SK-MEL-5 (cell line): Measurements from ENCODE around the gene VASN. TPM values are rescaled to one million over a fixed set of nuclear protein-coding genes. Genes with fewer than 3 reads are reported as not detected.

Experiments used
- DNase-seq: peaks from one replicate; pipeline ENCODE4 v3.0.0-alpha.2; 2016; ENCODE audit warnings: low read depth, low spot score
- in situ Hi-C: cut with HindIII; loops from 2 replicates; pipeline ENCODE4 v1.10.0; 2016; ENCODE audit warnings: low sequenced_read_pairs, high pct_unique_total_duplicates, low pct_unique_long_range_greater_than_20kb
- total RNA-seq: library from RNA; depleted of rRNA; stranded (reverse); fragments of >200 nt; shearing (Covaris generic); gene quantifications from 2 replicates; pipeline ENCODE4 v1.2.3, GENCODE V29; 2014

VASN gene
- total RNA-seq, 1 experiment from 2014 or later, result 0.03 TPM

DNA sequence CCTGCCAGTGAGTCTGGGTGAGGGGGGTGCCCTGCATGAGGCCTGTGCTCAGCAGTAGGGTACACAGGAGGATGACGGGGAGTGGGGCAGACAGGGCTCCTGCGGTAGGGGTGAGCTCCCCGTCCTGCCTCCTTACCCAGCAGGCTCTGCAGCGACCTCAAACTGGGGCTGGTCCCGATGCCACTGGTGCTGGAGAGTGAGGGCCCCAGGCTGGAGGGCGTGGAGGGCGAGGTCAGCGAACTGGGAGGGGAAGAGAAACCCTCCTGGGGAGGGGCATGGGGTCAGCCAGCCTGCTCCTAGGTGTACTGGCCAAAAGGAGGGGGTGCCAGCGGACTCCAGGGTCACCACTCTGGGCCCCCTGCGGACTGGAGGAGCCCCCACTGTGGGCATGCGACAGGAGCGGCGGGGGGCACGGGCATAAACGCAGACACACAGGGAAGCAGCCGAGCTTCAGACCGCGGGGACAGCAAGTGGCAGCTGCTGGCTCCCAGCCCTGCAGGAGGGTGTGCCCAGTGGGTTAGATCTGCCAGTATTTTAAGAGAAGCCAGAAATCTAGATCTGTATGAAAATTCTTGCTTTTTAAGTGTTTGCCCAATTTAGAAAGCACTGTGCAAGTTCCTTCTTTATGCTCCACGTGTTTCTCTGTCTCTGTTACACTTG lies 9.0 kb upstream of the VASN start:
- DNase-seq, result no peak
- in situ Hi-C loops, result no loop called here

- DNase-seq, result no peak
- in situ Hi-C loops, result no loop called here
These were observed 7.2 kb upstream of the VASN start for GRCh38 chr16:4364196-4365013.

GRCh38 chr16:4365014-4365406 lies 6.6 kb upstream of the VASN start:
- no peak for DNase-seq
- in situ Hi-C loops, result no loop called here

- DNase-seq, result no peak
- in situ Hi-C loops, result no loop called here
These were observed 6.0 kb upstream of the VASN start for GRCh38 chr16:4365615-4366014.

- no peak for DNase-seq
- in situ Hi-C loops, result no loop called here
These were observed 5.6 kb upstream of the VASN start for GRCh38 chr16:4366016-4366415.

GRCh38 chr16:4367393-4367856 lies 4.2 kb upstream of the VASN start:
- in situ Hi-C loops, result no loop called here

GRCh38 chr16:4369007-4369733 lies 2.5 kb upstream of the VASN start:
- no peak for DNase-seq
- in situ Hi-C loops, result no loop called here

More at GRCh38 chr16:4367393-4367856, 4.2 kb upstream of the VASN start:
- no peak for DNase-seq

DNA sequence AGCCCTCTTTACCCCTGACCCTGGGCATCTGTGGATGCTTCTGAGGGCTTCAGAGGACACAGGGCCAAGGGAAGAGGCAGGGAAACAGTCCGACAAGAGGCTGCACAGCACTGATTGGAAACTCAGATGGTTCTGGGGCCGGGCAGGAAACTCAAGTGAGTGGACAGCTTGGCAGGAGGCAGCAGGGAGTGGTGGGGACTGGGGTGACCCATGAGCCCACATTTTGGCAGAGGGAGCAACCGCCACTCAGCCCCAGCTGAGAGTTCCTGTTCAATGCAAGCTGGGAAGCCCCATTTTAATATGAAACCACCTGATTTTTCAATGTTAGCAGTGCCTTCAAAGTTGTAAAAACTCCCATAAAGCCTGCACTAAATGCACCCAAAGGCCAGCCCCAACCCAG lies 1.5 kb upstream of the VASN start:
- in situ Hi-C loops, result no loop called here
- no peak for DNase-seq

GRCh38 chr16:4370570-4371356 lies 885 bp upstream of the VASN start:
- in situ Hi-C loops, result no loop called here

GRCh38 chr16:4372001-4372577 lies 441 bp downstream of the VASN start:
- DNase-seq, result no peak
- in situ Hi-C loops, result no loop called here

More at GRCh38 chr16:4370570-4371356, 885 bp upstream of the VASN start:
- DNase-seq, result no peak

DNA sequence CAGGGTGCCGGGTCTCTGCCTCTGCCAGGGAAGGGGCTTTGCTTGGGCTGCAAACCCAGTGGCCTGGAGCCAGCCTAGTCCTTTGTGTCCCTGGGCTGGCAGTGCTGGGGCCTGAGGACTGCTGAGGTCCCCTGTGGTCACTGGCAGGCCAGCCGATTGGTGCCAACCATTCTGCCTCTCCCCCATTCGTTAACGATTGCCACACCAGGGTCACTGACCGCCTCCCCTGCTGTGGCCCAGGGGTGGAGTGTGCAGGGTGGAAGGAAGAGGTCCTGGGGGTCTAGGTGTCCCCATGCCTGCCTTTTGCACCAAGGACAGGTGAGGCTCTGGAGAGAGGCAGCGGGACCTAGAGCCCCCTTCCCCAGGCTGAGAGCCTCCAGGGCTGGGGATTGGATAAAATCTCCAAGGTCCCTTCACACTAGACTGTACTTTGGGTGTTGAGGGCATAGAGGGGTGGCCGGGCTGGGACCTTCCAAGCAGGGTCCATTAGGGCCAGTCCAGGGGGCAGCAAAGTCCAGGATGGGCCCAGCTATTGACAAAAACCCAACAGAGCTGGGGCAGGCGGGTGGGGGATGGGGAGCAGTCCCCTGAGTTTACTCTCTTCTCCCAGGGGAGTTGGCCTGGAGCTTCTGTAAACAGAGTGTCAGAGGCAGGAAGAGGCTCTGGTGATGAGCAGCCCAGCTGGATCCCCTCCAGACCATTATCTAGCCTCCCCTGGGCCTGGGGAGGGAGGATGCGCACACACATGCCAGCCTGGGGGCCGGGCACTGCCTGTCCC lies 1.1 kb downstream of the VASN start:
- no peak for DNase-seq
- in situ Hi-C loops, result no loop called here

GRCh38 chr16:4373356-4373908 lies 1.8 kb downstream of the VASN start:
- DNase-seq, result no peak
- in situ Hi-C loops, result no loop called here

DNA sequence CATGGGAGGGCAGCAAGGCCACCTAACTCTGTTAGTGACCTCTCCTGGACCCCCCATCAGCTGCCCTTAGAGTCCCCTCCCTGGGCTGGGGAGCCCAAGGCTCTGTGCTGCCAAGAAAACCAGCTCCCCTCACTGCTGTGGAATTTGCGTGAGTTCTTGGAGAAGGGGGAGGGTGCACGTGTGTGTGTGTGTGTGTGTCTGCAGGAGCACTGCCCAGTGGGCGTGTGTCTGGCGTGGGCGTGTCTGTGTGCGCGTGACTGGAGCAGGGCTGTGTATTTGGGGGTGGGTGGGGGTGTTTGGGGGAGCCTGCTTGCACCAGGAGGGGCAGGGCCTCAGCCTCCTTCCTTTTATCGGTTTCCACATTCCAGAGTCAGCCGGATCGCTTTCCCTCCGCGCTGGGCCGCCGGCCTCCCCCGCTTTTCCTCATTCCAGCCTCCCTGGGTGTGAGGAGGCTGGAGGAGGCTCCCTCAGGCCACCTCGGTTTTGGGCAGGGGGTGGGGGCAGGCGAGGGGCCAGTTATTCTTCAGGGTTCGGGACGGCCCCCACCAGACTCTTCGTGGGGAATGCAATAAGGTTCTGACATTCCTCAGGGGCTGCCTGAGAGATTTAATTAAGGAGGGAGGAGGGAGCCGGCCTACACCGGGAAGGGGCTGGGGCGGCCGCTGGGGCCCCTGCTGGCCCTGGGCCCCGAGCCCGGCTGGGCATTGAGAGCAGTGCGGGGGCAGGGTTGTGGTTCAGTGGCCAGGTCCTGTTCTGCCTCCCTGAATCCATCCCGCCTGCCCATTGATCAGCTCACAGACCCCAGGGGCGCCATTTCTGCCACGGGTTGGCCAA lies 2.5 kb downstream of the VASN start:
- DNase-seq, result no peak

GRCh38 chr16:4375717-4376116 lies 4.1 kb downstream of the VASN start:
- in situ Hi-C loops, result no loop called here
- DNase-seq, result no peak

More for the DNA sequence above, 2.5 kb downstream of the VASN start:
- in situ Hi-C loops, result no loop called here

GRCh38 chr16:4376126-4376892 lies 4.7 kb downstream of the VASN start:
- in situ Hi-C loops, result no loop called here
- no peak for DNase-seq
